K562 (cell line): ENCODE measurements around the gene COLQ. TPM values are rescaled to one million over a fixed set of nuclear protein-coding genes. Genes with fewer than 3 reads are reported as not detected.
"Not testable (repeated sequence)": the region's sequence is repeated elsewhere in the genome, so short reads cannot be mapped to it uniquely, and the experiment has no call there.

Source experiments
- ATAC-seq: fragments of 200-7000 bp; cut with Tn5 transposase; 3 replicates; pipeline ENCODE4 v1.9.1; 2020; ENCODE audit warnings: moderate library complexity
- BruUV-seq: library from RNA; stranded (reverse); fragments of 400-500 nt; replicated peaks from 2 replicates; lab custom pipeline; 2021; lab: Mats Ljungman, UMichigan
- CTCF ChIA-PET: fragments of 300-600 bp; formaldehyde crosslinking; extraction: SDS; loops from one replicate; lab custom pipeline; 2021; ENCODE audit warnings: low intra/inter-chr PET ratio; lab: Yijun Ruan, JAX
- POLR2A ChIA-PET: fragments of 300-600, 350-650 bp; sonication (Branson Sonifier 250); formaldehyde crosslinking; extraction: SDS; loops from one replicate; lab custom pipeline; 2021; ENCODE audit warnings: antibody characterized with exemption, inconsistent platforms; lab: Yijun Ruan, JAX
- DNase-seq, 4 experiments: peaks; one replicate each; pipeline versions ENCODE4 v3.0.0 to v3.0.0-alpha.2; 2011 to 2018; ENCODE audit warnings: low spot score in 3 of 4, mixed read lengths in 3 of 4; ENCODE audit errors: extremely low read depth in 1 of 4
- FAIRE-seq: peaks from 2 replicates; lab custom pipeline; 2011; peaks lifted over from hg19 to GRCh38; lab: Jason Lieb, UNC
- H2AFZ ChIP-seq: 2 replicates; pipeline ENCODE4 v1.6.0; 2011; ENCODE audit warnings: low read depth, low read length, control low read depth, inconsistent platforms
- H3K27ac ChIP-seq: fragments of 200-600 bp; 3 replicates; pipeline ENCODE4 v1.8.0; 2011; ENCODE audit warnings: low read depth, mild to moderate bottlenecking, control low read depth, inconsistent platforms, low read length, moderate library complexity, mixed read lengths; ENCODE audit errors: extremely low read depth
- H3K27me3 ChIP-seq, 2 experiments: fragments of 300-600 bp in 1 of 2; 2 replicates in 1 of 2; 3 replicates in 1 of 2; pipeline versions ENCODE4 v1.6.0 to v1.8.0; 2011; ENCODE audit warnings: inconsistent platforms in 2 of 2, low read length in 2 of 2, mild to moderate bottlenecking in 1 of 2, mixed read lengths in 1 of 2, moderate library complexity in 1 of 2; ENCODE audit not compliant: control insufficient read depth in 2 of 2, insufficient read depth in 2 of 2
- H3K36me3 ChIP-seq: fragments of 300-600 bp; 3 replicates; pipeline ENCODE4 v1.8.0; 2011; ENCODE audit warnings: mild to moderate bottlenecking, low read length, inconsistent platforms; ENCODE audit not compliant: control insufficient read depth, insufficient read depth
- H3K4me1 ChIP-seq, 2 experiments: fragments of 200-600 bp in 1 of 2; replicated peaks in 1 of 2; 2 replicates in 1 of 2; 3 replicates in 1 of 2; pipeline versions ENCODE4 v1.5.1 to v1.8.0; 2011; ENCODE audit warnings: inconsistent platforms in 2 of 2, low read length in 2 of 2, mild to moderate bottlenecking in 1 of 2, mixed read lengths in 1 of 2, moderate library complexity in 1 of 2; ENCODE audit not compliant: control insufficient read depth in 2 of 2, insufficient read depth in 2 of 2
- H3K4me2 ChIP-seq: 2 replicates; pipeline ENCODE4 v1.6.1; 2011; ENCODE audit warnings: low read length, control low read depth, inconsistent platforms, mixed read lengths; ENCODE audit not compliant: insufficient read depth
- H3K4me3 ChIP-seq: fragments of 200-600 bp; sonication (generic), shearing (Covaris generic); 2 replicates; pipeline ENCODE4 v1.5.1; 2016; ENCODE audit warnings: control low read depth, inconsistent platforms
- H3K79me2 ChIP-seq: fragments of 200-600 bp; 3 replicates; pipeline ENCODE4 v1.8.0; 2011; ENCODE audit warnings: low read length, inconsistent platforms; ENCODE audit not compliant: control insufficient read depth, insufficient read depth
- H3K9ac ChIP-seq, 2 experiments: 2 replicates each; pipeline versions ENCODE4 v1.6.0 to v1.6.1; 2011; ENCODE audit warnings: low read depth in 2 of 2, low read length in 2 of 2, control low read depth in 1 of 2, inconsistent platforms in 1 of 2, mild to moderate bottlenecking in 1 of 2, mixed read lengths in 1 of 2; ENCODE audit not compliant: insufficient read depth in 1 of 2
- H3K9me1 ChIP-seq: one replicate; pipeline ENCODE4 v1.6.0; 2011; ENCODE audit warnings: inconsistent platforms, mild to moderate bottlenecking, low read length, moderate library complexity; ENCODE audit not compliant: control insufficient read depth, insufficient read depth
- H3K9me3 ChIP-seq: replicated peaks from 2 replicates; pipeline ENCODE4 v1.5.1; 2011; ENCODE audit warnings: low read depth, low read length, inconsistent platforms; ENCODE audit not compliant: control insufficient read depth, insufficient read depth
- H4K20me1 ChIP-seq: replicated peaks from 2 replicates; pipeline ENCODE4 v1.6.1; 2011; ENCODE audit warnings: low read length, inconsistent platforms, mixed read lengths; ENCODE audit not compliant: control insufficient read depth, insufficient read depth
- BDP1 ChIP-seq: IDR thresholded peaks from 3 replicates; pipeline ENCODE4 v1.6.1; 2011; ENCODE audit not compliant: insufficient read length, insufficient read depth
- SUPT5H ChIP-seq: fragments of 450-650 bp; IDR thresholded peaks from 2 replicates; pipeline ENCODE4 v1.6.1; 2016
- UBTF ChIP-seq, 2 experiments: IDR thresholded peaks; 2 replicates each; pipeline ENCODE4 v1.6.1; 2012; ENCODE audit warnings: improper control_type of control experiment in 2 of 2, low read depth in 2 of 2, low read length in 2 of 2, borderline replicate concordance in 1 of 2
- WGBS: fragments of 100-300 bp; shearing (Covaris generic); methylation state at CpG from one replicate; pipeline ENCODE4 v1.1.6; 2016; ENCODE audit warnings: low coverage, mixed read lengths; ENCODE audit not compliant: insufficient coverage; ENCODE audit errors: missing lambda C conversion rate; 5-methylcytosine and 5-hydroxymethylcytosine counted together
- in situ Hi-C: fragments of 300-500 bp; cut with MboI; formaldehyde crosslinking; loops from 4 replicates; pipeline ENCODE4 v1.15.0; 2018; ENCODE audit warnings: inconsistent platforms, mixed read lengths
- intact Hi-C: fragments of 100-400 bp; cut with micrococcal nuclease; formaldehyde crosslinking; loops from 2 replicates; pipeline ENCODE4 v1.14.2; 2022
- polyA plus RNA-seq, 8 experiments: library from polyadenylated mRNA; depleted of rRNA in 4 of 8; stranded (reverse) in 5 of 8; unstranded in 3 of 8; fragments of >200 nt; fragmentation: Nextera tagmentation in 2 of 8; fragmentation: Illumina TruSeq in 1 of 8; extraction: Ambion mirVana in 2 of 8; extraction: Trizol in 1 of 8; gene quantifications; 2 replicates each; pipeline versions ENCODE4 v1.2.1 to v1.2.3, GENCODE V29; 2011 to 2014; ENCODE audit warnings: inconsistent platforms in 1 of 8, missing spikeins in 1 of 8
- total RNA-seq, 7 experiments: library from RNA; depleted of rRNA in 6 of 7; stranded (reverse); fragments of >200 nt in 6 of 7; fragmentation: Illumina TruSeq in 2 of 7; extraction: Trizol in 2 of 7; gene quantifications; 2 replicates each; pipeline versions ENCODE4 v1.2.1 to v1.2.3, GENCODE V29; 2011 to 2021; ENCODE audit warnings: low replicate concordance in 1 of 7

COLQ gene
- total and polyA plus RNA-seq, 9 of the 15 experiments (the other 6 are each of a cell fraction or from before 2014, with no cell fraction given), result 0.04 to 0.36 (median 0.27) TPM; not detected in 4

- TF ChIP-seq UBTF (IDR thresholded peaks at IDR 0.05; ENCODE audit: borderline replicate concordance in 1 of 2, low read depth in 2 of 2, low read length in 2 of 2) (no peak), BDP1 (no peak), SUPT5H (no peak)
- TF ChIP-seq, all 486 proteins: peak for 0
These were observed 100.6 kb downstream of the COLQ start (continued) for GRCh38 chr3:15420871-15421270.

DNA sequence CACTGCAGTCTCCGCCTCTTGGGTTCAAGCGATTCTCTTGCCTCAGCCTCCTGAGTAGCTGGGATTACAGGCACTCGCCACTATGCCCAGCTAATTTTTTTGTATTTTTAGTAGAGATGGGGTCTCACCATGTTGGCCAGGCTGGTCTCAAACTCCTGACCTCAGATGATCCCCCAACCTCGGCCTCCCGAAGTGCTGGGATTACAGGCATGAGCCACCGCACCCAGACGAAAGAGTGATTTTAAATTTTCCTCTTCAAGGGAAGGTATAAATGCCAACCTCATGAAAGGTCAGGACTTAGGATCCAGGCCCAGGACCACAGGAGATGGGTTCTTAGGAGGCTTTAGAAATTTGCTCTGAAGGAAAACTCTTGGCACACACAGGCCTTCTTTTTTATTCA is 110.5 kb downstream of the COLQ start:
- H3K79me2 ChIP-seq, POLR2A ChIA-PET, H3K4me3 ChIP-seq, H3K27me3 ChIP-seq, H3K4me1 ChIP-seq, H3K9me3 ChIP-seq, H2AFZ ChIP-seq, intact Hi-C loops, H3K9me1 ChIP-seq, H3K9ac ChIP-seq, CTCF ChIA-PET, in situ Hi-C loops, H3K4me2 ChIP-seq, H3K27ac ChIP-seq, BruUV-seq, FAIRE-seq, ATAC-seq, H4K20me1 ChIP-seq, DNase-seq: not testable (repeated sequence)
- 88% methylated on average over 6 of the region's 7 CpGs for whole genome bisulfite sequencing
- peaks cover 44% of the 10 kb centered on the region; the same call in 2 of the 3 replicates for H3K36me3 ChIP-seq
